Stimulated activated CD8-positive, alpha-beta memory T cell treated with anti-CD3 and anti-CD28 coated beads, Interleukin-15, amount 100 ng/mL, for 24 hours (primary cell): ENCODE data around the gene RBM34.
"Not testable (repeated sequence)": the region's sequence is repeated elsewhere in the genome, so short reads cannot be mapped to it uniquely, and the experiment has no call there.

ENCODE experiments used
- DNase-seq: peaks from one replicate; pipeline ENCODE4 v3.0.0-alpha.2; 2020; ENCODE audit warnings: low read depth

Gene RBM34

GRCh38 chr1:235113183-235113917 is 47.7 kb downstream of the RBM34 start:
- DNase-seq: no peak

GRCh38 chr1:235112297-235113182 is 48.5 kb downstream of the RBM34 start:
- no peak for DNase-seq

- DNase-seq: no peak
Measured at GRCh38 chr1:235111107-235111506, 49.9 kb downstream of the RBM34 start.

DNA sequence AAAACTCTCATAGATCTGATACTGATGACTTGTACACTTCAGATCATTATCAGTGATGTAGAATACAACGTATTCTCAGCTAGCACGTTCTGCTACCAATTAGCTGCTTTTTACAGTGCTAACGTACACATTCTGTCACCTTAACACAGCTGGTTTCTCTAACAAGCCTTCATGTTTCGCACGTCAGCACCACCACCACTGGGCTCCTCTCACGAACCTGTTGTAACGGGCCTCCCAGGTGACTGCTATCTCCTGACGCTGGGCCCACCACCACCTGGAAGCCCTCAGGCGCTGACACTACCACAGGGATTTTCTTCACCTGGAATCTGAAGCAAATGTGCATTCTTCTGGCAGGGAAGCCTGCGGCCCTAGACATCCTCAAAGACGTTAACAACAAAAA is 52.2 kb downstream of the RBM34 start:
- no peak for DNase-seq

GRCh38 chr1:235108185-235108593 is 52.9 kb downstream of the RBM34 start:
- DNase-seq: no peak

- no peak for DNase-seq
Measured at GRCh38 chr1:235107368-235108184, 53.5 kb downstream of the RBM34 start.

DNA sequence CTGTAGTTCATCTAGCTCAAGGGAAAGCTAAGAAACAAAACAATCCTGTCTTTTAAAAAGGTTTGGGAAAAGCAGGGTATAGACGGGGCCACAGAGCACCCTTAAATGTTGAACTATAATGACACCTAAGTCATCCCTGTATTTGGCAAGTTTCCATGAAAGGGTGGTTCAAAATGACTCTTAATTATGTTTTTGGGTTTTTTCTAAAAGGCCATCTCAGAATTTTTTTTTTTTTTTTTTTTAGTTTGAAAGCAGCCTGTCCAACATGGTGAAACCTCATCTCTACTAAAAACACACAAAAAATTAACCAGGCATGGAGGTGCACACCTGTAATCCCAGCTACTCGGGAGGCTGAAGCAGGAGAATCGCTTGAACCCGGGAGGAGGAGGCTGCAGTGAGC is 54.6 kb downstream of the RBM34 start:
- no peak for DNase-seq

DNA sequence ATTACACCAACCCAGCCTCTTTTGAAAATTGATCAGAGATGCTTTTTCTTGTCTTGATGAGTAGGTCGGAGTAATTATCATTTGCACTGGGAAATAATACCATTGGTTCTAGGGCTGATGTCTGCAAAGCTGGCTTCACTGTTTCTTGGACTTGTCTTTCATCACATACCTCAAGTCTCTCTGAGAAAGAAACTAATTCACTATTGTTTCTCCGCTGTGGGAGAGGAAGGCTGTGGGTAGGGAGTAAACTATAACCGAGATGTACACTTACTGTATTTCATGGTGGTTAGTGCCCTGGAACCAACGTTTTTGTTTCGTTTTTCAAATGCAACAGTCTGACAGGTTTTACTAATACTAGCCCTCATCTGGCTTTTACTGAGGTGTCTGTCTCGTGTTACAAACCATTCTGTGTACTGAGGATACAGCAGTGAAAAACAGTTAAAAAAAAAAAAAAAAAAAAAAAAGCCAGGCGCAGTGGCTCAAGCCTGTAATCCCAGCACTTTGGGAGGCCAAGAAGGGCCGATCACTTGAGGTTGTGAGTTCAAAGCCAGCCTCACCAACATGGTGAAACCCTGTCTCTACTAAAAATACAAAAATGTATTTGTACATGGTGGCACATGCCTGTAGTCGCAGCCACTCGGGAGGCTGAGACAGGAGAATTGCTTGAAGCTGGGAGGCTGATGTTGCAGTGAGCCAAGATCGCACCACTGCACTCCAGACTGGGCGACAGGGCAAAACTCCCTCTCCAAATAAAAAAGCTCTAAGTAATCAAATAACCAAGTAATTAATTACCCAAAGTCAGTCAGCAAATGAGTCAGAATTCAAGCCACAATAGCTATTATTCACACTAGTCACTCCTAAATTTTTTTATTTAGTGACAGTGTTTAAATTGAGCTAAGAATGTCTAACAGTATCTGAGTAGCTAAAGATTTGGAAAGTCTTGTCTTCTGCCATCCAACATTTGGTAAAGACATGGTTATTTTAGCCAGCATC is 55.7 kb downstream of the RBM34 start:
- no peak for DNase-seq

DNA sequence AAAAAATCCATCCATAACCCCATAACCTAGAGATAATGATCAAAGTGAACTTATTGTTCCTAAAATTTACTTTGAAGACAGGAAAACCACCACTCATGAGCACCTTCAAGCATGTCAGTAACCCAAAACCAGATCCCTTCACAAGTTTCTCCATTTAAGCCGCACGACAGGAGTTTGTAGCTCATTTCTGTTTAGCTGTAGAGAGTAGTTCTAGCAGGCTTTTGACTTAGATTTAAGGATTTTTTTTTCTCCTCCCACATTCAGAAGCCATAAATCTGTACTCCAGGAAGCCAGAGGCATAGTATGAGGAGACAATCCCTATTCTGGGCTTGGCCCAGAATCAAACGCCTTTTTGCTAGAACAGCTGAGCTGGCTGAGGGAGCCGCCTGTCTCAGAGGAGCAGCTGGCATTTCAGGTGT is 58.0 kb downstream of the RBM34 start:
- DNase-seq: no peak

DNA sequence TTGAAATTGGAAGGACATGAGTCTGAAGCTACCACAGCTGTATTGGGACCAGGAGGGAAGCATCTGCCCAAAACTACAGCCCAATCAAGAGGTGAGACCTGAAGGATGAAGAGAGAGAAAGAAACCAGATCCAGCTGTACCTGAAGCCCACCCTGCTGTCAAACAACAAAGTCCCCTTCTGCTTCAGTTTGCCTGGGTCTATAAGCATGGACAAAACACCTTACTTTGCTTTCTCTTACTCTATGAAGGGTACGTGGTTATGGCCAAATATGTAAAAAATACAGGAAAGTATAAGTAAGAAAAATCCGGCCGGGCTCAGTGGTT is 58.8 kb downstream of the RBM34 start:
- no peak for DNase-seq

GRCh38 chr1:235101558-235102258 is 59.3 kb downstream of the RBM34 start:
- no peak for DNase-seq

DNA sequence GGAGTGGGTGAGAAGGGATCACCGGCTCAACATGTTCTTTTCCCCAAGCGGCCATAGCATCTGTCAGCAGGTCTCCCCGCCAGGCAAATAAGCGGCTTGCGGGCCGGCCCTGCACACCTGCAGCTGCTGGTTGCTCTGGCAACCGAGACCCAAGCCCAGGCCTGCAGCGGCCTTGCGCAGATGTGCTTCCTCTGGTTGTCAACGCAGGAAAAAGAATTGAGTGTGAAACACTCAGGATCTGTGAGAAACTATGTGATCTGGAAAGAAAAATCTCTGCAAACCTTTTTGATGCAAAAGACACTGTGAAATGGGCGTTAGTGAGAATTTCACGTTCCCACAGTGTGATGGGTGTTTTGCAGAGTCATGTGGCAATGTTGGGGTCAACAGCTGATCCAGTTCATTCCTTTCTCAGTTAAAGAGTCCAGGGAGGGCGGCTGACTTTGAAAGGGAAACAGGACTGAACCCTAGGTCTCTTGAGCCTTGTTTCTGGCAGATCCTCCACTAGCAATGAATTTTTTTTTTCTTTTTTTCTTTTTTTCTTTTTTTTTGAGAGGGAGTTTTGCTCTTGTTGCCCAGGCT is 60.8 kb downstream of the RBM34 start:
- no peak for DNase-seq

DNA sequence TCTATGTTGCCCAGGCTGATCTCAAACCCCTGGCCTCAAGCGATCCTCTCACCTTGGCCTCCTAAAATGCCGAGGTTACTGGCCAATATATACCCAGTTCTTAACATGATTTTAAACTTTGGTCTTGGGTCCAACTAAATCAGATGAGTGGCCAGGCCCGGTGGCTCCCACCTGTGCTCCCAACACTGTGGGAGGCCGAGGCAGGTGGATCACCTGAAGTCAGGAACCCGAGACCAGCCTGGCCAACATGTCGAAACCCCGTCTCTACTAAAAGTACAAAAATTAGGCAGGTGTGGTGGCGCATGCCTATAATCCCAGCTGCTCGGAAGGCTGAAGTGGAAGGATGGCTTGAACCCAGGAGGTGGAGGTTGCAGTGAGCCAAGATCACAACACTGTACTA is 62.1 kb downstream of the RBM34 start:
- no peak for DNase-seq

DNA sequence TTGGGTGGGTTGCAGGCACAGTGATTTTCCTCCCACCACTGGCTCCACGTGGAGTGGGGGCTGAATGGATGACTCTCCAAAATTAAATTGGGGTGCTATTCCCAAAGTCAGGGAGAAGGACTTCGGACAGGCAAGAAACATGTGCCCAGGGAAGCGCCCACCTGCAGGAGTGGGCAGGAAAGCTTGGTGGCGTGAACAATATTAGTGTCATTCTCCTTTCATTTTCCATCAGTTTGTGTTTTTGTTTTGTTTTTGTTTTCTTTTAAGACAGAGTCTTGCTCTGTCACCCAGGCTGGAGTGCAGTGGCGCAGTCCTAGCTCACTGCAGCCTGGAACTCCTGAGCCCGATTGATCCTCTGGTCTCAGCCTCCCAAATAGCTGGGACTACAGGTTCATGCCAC is 62.5 kb downstream of the RBM34 start:
- DNase-seq: no peak

DNA sequence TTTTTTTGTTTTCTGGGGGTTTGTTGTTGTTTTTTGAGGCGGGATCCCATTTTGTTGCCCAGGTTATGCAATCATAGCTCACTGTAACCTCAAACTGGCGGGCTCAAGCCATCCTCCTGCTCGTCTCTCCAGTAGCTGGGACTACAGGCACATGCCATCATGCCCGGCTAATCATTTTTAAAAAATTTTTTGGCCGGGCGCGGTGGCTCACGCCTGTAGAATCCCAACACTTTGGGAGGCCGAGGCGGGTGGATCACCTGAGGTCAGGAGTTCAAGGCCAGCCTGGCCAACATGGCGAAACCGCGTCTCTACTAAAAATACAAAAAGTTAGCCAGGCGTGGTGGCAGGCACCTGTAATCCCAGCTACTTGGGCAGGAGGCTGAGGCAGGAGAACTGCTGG is 63.5 kb downstream of the RBM34 start:
- DNase-seq: not testable (repeated sequence)

GRCh38 chr1:235095938-235096562 is 65.0 kb downstream of the RBM34 start:
- no peak for DNase-seq

- DNase-seq: peak; percentile 67
Measured at GRCh38 chr1:235093696-235094592, 67.1 kb downstream of the RBM34 start.

GRCh38 chr1:235093013-235093695 is 67.9 kb downstream of the RBM34 start:
- DNase-seq: no peak
